ENCODE measurements around the gene LPIN2.

Gene LPIN2

GRCh38 chr18:3002732-3003131, 10.2 kb downstream of the LPIN2 start:
- no peak for DNase-seq

GRCh38 chr18:2998644-2999043, 14.3 kb downstream of the LPIN2 start:
- DNase-seq: no peak

- DNase-seq: no peak
These were observed 14.9 kb downstream of the LPIN2 start for GRCh38 chr18:2997846-2998564.

- DNase-seq: no peak
These were observed 15.5 kb downstream of the LPIN2 start for GRCh38 chr18:2997429-2997828.

GRCh38 chr18:2994603-2995432, 18.1 kb downstream of the LPIN2 start:
- no peak for DNase-seq

GRCh38 chr18:2994020-2994589, 18.8 kb downstream of the LPIN2 start:
- no peak for DNase-seq

- DNase-seq: no peak
These were observed 19.7 kb downstream of the LPIN2 start for GRCh38 chr18:2992995-2993877.

GRCh38 chr18:2990956-2991640, 21.8 kb downstream of the LPIN2 start:
- DNase-seq: no peak

GRCh38 chr18:2987876-2988790, 24.8 kb downstream of the LPIN2 start:
- no peak for DNase-seq

- DNase-seq: no peak
These were observed 26.6 kb downstream of the LPIN2 start for GRCh38 chr18:2986150-2986865.

- DNase-seq: no peak
These were observed 27.3 kb downstream of the LPIN2 start for GRCh38 chr18:2985628-2986027.

GRCh38 chr18:2984703-2985261, 28.2 kb downstream of the LPIN2 start:
- DNase-seq: no peak

GRCh38 chr18:2984091-2984490, 28.9 kb downstream of the LPIN2 start:
- DNase-seq: no peak

GRCh38 chr18:2983296-2983695, 29.6 kb downstream of the LPIN2 start:
- no peak for DNase-seq

GRCh38 chr18:2982452-2983269, 30.3 kb downstream of the LPIN2 start:
- no peak for DNase-seq

GRCh38 chr18:2982022-2982421, 30.9 kb downstream of the LPIN2 start:
- DNase-seq: no peak

GRCh38 chr18:2981212-2981728, 31.7 kb downstream of the LPIN2 start:
- DNase-seq: no peak

GRCh38 chr18:2979871-2980790, 32.8 kb downstream of the LPIN2 start:
- DNase-seq: no peak
